Pulmonary artery endothelial cell (primary cell): ENCODE results near the gene SMPD1. TPM values are rescaled to one million over a fixed set of nuclear protein-coding genes. Genes with fewer than 3 reads are reported as not detected.
"Not testable (repeated sequence)": the region's sequence is repeated elsewhere in the genome, so short reads cannot be mapped to it uniquely, and the experiment has no call there.

Experiments used
- DNase-seq: peaks from one replicate; pipeline ENCODE4 v3.0.0-alpha.2; 2011; ENCODE audit warnings: low read depth, low spot score
- total RNA-seq: library from RNA; depleted of rRNA; stranded (reverse); fragments of >200 nt; gene quantifications from 2 replicates; pipeline ENCODE4 v1.2.3, GENCODE V29; 2014

SMPD1 gene
- total RNA-seq, 1 donor from 2014 or later = 16.9 TPM

GRCh38 chr11:6388748-6389147, 1.5 kb upstream of the SMPD1 start:
- no peak for DNase-seq

DNA sequence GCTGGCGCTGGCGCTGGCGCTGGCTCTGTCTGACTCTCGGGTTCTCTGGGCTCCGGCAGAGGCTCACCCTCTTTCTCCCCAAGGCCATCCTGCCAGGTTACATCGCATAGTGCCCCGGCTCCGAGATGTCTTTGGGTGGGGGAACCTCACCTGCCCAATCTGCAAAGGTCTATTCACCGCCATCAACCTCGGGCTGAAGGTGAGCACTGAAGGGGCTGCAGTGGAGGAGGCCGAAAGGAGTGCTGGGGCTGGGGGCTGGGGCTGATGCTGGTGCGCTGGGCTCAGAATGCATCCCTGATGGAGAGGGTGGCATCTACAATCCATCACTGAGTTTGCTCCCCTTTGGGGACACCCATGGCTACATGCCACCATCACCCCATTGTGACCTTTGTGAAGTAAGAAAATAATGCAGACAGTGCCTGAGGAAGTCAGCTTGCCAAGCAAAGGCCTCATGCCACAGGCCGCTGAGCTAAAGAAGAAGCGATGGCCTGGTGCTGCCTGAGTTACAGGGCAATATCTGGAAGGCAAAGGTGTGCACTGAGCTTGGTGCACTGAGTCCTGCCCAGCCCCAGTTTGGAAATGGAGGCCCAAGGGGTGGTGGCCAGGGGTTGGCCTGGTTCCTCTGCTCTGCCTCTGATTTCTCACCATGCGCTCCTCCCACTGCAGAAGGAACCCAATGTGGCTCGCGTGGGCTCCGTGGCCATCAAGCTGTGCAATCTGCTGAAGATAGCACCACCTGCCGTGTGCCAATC, 620 bp downstream of the SMPD1 start:
- DNase-seq = no peak

GRCh38 chr11:6391537-6392134, 1.4 kb downstream of the SMPD1 start:
- no peak for DNase-seq

DNA sequence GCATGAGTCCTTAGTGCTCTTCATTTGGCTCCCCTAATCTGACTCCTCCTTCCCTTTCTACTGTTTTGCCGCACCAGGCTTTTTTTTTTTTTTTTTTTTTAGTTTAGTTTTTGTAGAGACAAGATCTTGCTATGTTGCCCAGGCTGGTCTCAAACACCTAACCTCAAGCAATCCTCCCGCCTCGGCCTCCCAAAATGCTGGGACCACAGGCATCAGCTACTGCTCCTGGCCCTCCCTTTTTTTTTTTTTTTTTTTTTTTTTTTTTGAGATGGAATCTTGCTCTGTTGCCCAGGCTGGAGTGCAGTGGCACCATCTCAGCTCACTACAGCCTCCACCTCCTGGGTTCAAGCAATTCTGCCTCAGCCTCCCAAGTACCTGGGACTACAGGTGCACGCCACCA, 2.0 kb downstream of the SMPD1 start:
- not testable (repeated sequence) for DNase-seq

DNA sequence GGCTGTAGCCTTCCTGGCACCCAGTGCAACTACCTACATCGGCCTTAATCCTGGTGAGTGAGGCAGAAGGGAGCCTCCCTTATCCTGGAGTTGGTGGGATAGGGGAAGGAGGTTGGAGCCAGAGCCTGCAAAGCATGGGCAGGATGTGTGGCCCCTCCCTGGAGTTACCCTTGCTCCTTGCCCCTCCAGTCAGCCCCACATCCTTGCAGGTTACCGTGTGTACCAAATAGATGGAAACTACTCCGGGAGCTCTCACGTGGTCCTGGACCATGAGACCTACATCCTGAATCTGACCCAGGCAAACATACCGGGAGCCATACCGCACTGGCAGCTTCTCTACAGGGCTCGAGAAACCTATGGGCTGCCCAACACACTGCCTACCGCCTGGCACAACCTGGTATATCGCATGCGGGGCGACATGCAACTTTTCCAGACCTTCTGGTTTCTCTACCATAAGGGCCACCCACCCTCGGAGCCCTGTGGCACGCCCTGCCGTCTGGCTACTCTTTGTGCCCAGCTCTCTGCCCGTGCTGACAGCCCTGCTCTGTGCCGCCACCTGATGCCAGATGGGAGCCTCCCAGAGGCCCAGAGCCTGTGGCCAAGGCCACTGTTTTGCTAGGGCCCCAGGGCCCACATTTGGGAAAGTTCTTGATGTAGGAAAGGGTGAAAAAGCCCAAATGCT, 3.9 kb downstream of the SMPD1 start:
- DNase-seq = no peak

DNA sequence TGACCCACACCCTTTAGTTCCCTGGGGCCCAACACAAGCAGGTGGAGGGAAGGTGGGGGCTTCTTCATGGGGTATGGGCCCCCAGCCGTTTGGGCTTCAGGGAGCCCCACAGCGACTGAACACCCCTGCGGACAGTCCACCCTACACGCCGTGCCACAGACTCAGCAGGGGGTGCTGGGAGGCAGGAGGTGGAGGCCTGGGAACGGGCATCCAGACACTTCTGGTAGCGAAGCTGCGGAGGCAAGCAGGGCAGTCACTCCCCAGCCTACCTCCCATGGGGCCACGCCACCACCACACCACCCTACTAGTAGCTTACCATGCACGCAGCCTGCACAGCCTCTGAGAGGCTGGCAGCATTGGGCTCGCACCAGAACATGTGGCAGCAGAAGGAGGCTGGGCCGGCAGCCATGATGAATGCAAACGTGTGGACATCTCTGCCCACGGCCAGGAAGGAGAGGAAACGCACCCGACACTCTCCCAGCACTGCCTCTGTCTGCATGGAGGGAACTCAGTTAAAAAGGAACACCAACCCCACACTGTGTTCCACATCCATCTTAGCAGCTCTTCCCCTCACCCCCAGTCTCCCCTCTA, 5.3 kb downstream of the SMPD1 start:
- no peak for DNase-seq

DNA sequence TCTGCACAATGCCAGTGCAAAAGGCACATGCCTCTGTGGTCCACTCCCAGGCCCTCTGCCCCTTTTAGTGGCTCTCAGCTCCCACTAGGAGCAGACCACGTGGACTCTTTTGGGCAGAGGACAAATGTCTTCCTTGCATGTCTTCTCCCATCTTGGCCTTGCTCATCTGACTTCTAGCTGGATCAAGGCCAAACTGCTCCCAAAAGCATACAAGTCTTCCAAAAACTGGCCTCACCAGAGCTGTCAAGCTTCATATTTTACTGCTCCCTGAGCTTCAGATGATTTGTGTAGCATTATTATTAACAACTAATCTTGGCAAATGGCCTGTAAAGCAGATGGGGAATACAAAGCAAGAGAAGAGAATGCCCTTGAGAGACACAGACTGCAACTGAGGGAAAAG, 6.9 kb downstream of the SMPD1 start:
- no peak for DNase-seq

- DNase-seq = no peak
Observed at GRCh38 chr11:6397636-6398035, 7.4 kb downstream of the SMPD1 start.

DNA sequence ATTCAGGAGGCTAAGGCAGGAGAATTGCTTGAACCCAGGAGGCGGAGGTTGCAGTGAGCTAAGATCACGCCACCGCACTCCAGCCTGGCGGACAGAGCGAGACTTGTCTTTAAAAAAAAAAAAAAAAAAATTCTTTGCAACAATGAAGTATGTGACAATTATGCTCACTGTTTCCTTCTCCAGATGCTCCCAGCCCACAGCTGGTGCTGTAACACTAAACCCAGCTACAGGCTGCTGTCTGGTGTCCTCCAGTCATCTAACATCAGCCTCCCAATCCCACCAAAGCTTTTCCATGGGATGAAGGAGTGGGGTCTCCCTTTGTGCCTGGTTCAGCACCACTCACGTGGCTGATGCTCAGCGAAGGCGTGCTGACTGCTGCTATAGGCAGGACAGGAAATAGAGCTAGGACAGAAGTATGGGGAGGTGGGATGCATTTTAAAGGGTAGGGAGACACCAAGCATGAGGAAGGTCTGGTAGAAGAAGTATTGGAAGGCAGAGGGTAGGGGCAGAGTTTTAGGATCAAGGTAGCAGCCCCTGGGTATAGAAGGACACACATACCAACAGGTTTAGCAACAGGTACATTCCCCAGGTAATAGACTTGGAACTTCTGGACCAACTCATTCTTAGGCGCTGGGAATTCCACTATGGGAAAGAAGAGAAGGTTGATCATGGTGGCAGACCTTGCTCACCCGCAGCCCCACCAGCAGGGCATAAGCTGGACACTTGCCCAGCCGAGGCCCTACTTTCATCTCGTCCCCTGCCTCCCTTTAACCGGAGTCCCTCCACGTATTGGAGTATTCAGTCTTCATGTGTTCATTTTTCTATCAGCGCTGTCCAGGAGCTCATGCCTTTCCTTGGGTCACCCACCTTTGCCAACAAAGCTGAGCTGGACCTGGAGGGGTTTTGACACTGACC, 10.4 kb downstream of the SMPD1 start:
- no peak for DNase-seq

DNA sequence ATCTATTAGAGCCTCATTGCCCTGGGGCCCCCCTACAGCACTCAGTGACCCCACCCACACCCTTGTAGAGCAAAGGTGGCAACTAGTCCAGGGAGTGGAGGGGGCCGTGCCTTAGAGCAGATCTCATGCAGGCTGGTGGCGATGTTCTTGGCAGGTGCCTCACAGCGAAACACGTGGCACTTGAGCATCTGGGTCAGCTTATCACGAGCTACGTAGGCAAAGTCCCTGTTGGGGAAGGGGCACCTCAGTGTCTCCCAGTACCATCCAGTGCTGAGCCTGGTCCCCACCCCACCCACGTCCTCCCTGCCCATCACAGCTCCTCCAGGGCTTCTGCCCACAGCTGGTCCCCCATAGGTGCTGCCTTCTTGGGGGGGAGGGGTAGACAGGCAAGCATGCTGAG, 11.2 kb downstream of the SMPD1 start:
- no peak for DNase-seq

- DNase-seq = no peak
Observed at GRCh38 chr11:6402061-6402470, 11.8 kb downstream of the SMPD1 start.

GRCh38 chr11:6402561-6402981, 12.3 kb downstream of the SMPD1 start:
- no peak for DNase-seq

DNA sequence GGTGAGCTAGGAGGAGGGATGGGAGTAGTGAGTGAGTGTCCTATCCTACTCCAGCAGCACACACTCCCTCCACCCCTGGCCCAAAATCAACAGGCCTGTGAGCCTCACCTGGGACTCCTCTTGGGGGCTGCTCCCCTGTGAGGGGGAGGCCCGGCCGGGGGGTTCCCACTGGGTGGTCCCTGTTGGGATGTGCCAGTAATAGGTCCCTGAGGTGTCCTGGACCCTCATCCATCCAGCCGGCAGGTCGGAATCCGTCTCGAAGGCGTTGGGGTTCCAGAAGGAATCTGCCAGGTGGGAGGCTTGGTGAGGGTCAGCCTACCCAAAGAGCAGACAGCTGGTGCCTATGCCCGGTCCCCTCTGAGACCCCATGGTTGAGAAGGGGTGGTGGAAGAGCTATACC, 13.3 kb downstream of the SMPD1 start:
- DNase-seq = no peak

- no peak for DNase-seq
Observed at GRCh38 chr11:6404342-6405051, 14.2 kb downstream of the SMPD1 start.

DNA sequence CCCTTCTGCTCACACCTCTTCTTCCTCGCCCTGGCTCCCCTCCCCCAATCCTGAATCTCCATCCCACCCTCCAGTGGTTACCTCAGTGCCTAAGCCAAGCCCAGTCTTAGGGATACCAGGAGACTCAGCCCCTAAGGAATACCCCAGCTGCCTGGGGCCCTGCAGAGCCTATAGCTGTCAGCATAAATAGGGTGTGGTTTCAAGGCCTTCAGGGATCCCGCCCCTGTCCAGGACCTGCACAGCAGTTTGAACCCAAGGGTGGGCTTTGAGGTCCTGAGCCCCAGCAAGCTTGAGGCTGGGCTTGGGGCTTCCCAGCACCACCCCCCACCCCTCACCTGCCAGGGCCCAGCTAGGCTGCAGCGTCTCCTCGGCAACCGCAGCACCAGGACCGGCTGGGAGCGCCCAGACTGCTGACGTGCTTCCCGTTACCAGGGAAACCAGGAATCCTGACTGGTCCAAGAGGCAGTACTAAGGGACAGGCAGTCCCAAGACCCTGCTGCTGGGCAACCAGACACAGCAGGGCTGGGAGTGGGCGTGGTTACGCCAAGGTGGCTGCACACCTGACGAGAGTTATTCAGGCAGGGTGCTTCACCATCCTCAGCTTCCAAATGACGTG, 14.9 kb downstream of the SMPD1 start:
- DNase-seq = no peak

DNA sequence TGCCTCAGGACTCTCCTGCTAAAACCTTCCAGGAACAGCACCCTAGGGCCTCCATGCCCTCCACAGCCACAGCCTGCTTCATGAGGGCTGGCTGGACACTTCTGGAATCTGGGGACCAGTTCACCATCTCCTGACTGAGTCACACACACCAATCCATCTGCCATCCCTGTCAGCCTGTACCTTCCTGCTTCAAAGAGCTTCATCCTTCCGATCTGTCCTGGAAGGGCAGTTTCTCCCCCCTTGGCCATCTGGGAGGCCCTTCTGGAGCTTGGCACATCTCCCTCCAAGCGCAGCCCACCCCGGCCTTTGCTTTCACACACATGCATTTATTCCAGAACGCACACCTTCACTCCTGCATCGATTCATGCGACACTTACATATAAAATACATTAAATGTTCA, 15.6 kb downstream of the SMPD1 start:
- DNase-seq = no peak

GRCh38 chr11:6406370-6406769, 16.1 kb downstream of the SMPD1 start:
- DNase-seq = no peak

DNA sequence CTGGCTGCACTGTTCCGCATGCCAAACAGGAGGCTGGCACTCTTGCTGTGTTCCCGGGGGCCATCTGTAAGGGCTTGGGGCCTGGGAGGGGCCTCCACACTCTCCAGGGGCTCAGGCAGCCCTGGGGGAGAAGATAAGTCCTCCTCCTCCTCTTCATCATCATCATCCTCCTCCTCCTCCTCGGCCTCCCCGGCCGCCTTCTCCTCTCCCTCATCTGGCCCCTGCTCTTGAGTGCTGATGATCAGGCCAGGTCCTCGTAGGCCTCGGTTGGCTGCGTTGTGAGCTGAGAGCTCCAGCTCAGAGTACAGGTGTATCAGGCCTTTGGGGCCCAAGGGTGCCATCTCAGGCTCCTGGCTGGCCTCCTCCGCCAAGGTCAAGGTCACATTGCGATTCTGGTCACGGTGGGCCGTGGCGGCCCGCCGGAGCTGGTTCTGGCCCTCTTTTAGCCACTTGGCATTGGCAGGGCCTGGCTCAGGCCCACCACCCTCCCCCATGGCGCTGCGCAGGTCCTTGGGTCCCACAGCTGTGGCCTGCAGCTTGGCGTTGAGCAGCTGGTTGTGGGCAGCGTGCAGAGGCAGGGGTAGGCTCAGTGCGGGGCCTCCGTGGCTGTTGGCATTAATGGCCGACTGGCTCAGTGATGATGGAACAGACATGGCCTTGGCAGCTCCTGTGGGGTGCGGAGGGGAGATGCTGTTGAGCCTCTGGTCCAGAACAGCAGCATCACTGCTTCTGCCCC, 20.6 kb downstream of the SMPD1 start:
- DNase-seq = no peak

- DNase-seq = no peak
Observed at GRCh38 chr11:6411594-6412031, 21.3 kb downstream of the SMPD1 start.
